ENCODE data around the gene ERG.

The ERG gene

GRCh38 chr21:38520511-38520910 is 22.2 kb upstream of the ERG start:
- Histone ChIP-seq H3K27me3 (ENCODE audit: control insufficient read depth in 1 of 2, insufficient read depth in 2 of 2, low read length in 2 of 2) (no peaks in the 10 kb centered on the region), H3K27ac (ENCODE audit: low read depth, low read length) (no peak overlapping the region), H3K36me3 (ENCODE audit: insufficient read depth, low read length) (no peaks in the 10 kb centered on the region), H3K4me3 (ENCODE audit: low read depth in 1 of 2, low read length in 2 of 2) (no peak overlapping the region), H3K9ac (ENCODE audit: low read length) (no peak overlapping the region), H3K4me1 (ENCODE audit: insufficient read depth, low read length) (no peaks in the 10 kb centered on the region), H3K9me3 (ENCODE audit: low read length) (no peaks in the 10 kb centered on the region)

- no peaks in the 10 kb centered on the region for H3K27me3 ChIP-seq (ENCODE audit: control insufficient read depth in 1 of 2, insufficient read depth in 2 of 2, low read length in 2 of 2)
- H3K9ac ChIP-seq (ENCODE audit: low read length): no peak overlapping the region
- H3K9me3 ChIP-seq (ENCODE audit: low read length): no peaks in the 10 kb centered on the region
- H3K36me3 ChIP-seq (ENCODE audit: insufficient read depth, low read length): no peaks in the 10 kb centered on the region
- no peaks in the 10 kb centered on the region for H3K4me1 ChIP-seq (ENCODE audit: insufficient read depth, low read length)
- H3K27ac ChIP-seq (ENCODE audit: low read depth, low read length): no peak overlapping the region
- no peak overlapping the region for H3K4me3 ChIP-seq (ENCODE audit: low read depth in 1 of 2, low read length in 2 of 2)
Measured at GRCh38 chr21:38511662-38512243, 13.5 kb upstream of the ERG start.

- Histone ChIP-seq H3K9ac (ENCODE audit: low read length) (no peak overlapping the region), H3K36me3 (ENCODE audit: insufficient read depth, low read length) (no peaks in the 10 kb centered on the region)
Measured at GRCh38 chr21:38511198-38511597, 12.9 kb upstream of the ERG start.

DNA sequence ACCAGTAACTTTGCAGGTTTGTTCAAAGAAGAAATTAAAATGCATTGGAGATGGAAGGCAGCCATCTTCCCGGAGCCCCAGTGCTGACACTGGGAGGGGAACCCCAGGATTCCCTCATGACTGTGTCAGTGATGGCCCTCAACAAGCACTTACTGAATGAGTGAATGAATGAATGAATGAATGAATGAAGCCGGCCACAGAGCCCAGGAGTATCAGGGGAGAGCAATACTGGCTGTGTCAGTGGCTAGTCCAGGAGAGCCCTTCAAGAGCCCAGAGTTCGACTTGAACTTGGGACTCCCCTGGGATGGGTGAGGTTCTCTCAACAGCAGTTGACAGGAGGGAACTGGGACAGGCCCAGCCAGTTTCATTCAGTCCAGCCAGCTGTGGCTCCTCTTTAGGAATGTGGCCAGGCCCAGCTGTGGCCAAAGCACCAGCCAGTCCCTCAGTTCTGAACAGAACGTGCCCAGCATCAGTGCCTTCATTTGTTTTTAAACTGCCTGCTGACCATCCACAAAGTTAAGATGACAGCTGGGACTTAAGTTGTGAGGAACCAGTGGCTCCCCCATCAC is 9.2 kb upstream of the ERG start:
- Histone ChIP-seq H3K4me3 (ENCODE audit: low read depth in 1 of 2, low read length in 2 of 2) (no peak overlapping the region), H3K36me3 (ENCODE audit: insufficient read depth, low read length) (no peaks in the 10 kb centered on the region), H3K9ac (ENCODE audit: low read length) (no peak overlapping the region), H3K4me1 (ENCODE audit: insufficient read depth, low read length) (no peaks in the 10 kb centered on the region), H3K9me3 (ENCODE audit: low read length) (no peaks in the 10 kb centered on the region), H3K27me3 (ENCODE audit: control insufficient read depth in 1 of 2, insufficient read depth in 2 of 2, low read length in 2 of 2) (no peaks in the 10 kb centered on the region), H3K27ac (ENCODE audit: low read depth, low read length) (no peak overlapping the region)

More at GRCh38 chr21:38511198-38511597, 12.9 kb upstream of the ERG start:
- H3K4me3 ChIP-seq (ENCODE audit: low read depth in 1 of 2, low read length in 2 of 2): no peak overlapping the region
- no peaks in the 10 kb centered on the region for H3K27me3 ChIP-seq (ENCODE audit: control insufficient read depth in 1 of 2, insufficient read depth in 2 of 2, low read length in 2 of 2)
- no peak overlapping the region for H3K27ac ChIP-seq (ENCODE audit: low read depth, low read length)
- H3K4me1 ChIP-seq (ENCODE audit: insufficient read depth, low read length): no peaks in the 10 kb centered on the region
- no peaks in the 10 kb centered on the region for H3K9me3 ChIP-seq (ENCODE audit: low read length)

DNA sequence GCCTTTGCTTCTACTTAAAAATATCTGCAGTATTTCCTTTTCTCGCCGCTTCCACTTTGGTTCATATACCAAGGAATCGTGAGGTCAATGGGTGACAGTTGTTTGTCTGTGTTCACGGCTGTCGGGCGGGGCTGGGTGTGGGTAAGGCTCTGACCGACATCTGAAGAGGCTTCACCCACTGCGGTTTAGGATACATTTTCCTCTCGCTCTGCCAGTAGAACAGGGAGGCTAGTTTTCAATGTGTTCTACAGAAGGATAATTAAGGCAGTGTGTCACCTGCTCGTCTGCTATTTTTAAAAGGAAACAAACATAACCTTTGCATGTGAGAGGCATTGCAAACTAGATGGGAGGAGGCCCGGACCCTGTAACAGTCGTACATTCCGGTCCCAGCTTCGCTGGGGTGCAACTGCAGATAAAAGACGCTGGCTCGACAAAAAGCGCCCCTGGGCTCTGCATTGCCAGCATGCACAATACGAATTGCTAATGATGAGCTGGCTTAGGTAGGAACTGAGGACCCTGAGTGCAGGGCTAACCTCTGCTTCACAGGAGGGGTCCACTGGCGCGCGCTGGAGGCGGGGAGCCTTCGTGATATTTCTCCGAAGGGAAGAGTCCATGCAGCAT is 8.5 kb upstream of the ERG start:
- no peak overlapping the region for H3K27ac ChIP-seq (ENCODE audit: low read depth, low read length)
- H3K4me1 ChIP-seq (ENCODE audit: insufficient read depth, low read length): no peaks in the 10 kb centered on the region
- no peak overlapping the region for H3K9ac ChIP-seq (ENCODE audit: low read length)
- no peaks in the 10 kb centered on the region for H3K27me3 ChIP-seq (ENCODE audit: control insufficient read depth in 1 of 2, insufficient read depth in 2 of 2, low read length in 2 of 2)
- H3K4me3 ChIP-seq (ENCODE audit: low read depth in 1 of 2, low read length in 2 of 2): no peak overlapping the region
- H3K36me3 ChIP-seq (ENCODE audit: insufficient read depth, low read length): no peaks in the 10 kb centered on the region
- no peaks in the 10 kb centered on the region for H3K9me3 ChIP-seq (ENCODE audit: low read length)

- no peaks in the 10 kb centered on the region for H3K4me1 ChIP-seq (ENCODE audit: insufficient read depth, low read length)
- H3K36me3 ChIP-seq (ENCODE audit: insufficient read depth, low read length): no peaks in the 10 kb centered on the region
- H3K4me3 ChIP-seq (ENCODE audit: low read depth in 1 of 2, low read length in 2 of 2): no peak overlapping the region
- no peaks in the 10 kb centered on the region for H3K27me3 ChIP-seq (ENCODE audit: control insufficient read depth in 1 of 2, insufficient read depth in 2 of 2, low read length in 2 of 2)
- H3K27ac ChIP-seq (ENCODE audit: low read depth, low read length): no peak overlapping the region
- H3K9ac ChIP-seq (ENCODE audit: low read length): no peak overlapping the region
- no peaks in the 10 kb centered on the region for H3K9me3 ChIP-seq (ENCODE audit: low read length)
Measured at GRCh38 chr21:38505654-38506523, 7.6 kb upstream of the ERG start.

DNA sequence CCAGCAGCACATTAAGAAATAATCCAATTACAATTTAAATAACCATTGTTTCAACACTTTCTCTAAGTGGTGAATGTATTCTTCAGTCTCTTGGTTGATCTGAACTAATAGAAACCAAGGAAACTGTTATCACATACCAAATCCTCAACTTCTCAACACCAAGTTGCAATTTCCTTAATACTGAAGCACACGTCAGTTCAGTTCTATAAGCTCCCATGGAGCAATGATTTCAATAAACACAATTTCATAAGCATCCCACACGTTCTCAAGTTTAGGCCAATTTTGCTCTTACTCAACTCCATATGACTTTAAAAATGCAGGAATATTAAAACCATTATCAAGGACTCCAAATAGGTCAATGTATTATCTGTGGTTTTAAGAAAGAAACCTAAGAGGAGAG is 5.8 kb upstream of the ERG start:
- H3K4me3 ChIP-seq (ENCODE audit: low read depth in 1 of 2, low read length in 2 of 2): no peak overlapping the region
- no peak overlapping the region for H3K27ac ChIP-seq (ENCODE audit: low read depth, low read length)
- no peak overlapping the region for H3K9ac ChIP-seq (ENCODE audit: low read length)
- H3K36me3 ChIP-seq (ENCODE audit: insufficient read depth, low read length): no peaks in the 10 kb centered on the region
- no peaks in the 10 kb centered on the region for H3K4me1 ChIP-seq (ENCODE audit: insufficient read depth, low read length)
- no peaks in the 10 kb centered on the region for H3K9me3 ChIP-seq (ENCODE audit: low read length)
- no peaks in the 10 kb centered on the region for H3K27me3 ChIP-seq (ENCODE audit: control insufficient read depth in 1 of 2, insufficient read depth in 2 of 2, low read length in 2 of 2)

DNA sequence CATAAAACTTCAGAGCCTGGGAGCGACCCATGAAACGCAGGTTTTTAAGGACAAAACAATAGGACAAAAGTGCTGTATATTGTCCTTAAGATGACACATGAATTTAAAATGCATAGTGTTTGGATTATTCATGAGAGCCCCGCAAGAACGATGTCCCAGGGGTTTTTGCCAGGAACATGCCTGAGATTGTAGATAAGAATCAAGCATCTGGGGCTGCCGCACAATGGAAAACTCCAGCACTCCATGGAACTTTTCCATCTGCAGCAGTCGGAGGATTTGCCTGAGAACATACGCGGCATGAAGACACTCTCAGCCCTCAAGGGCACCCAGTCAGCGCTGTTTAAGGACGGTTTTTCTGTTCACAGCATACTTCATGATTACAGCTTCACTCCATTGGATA is 5.3 kb upstream of the ERG start:
- Histone ChIP-seq H3K4me1 (ENCODE audit: insufficient read depth, low read length) (no peaks in the 10 kb centered on the region), H3K27ac (ENCODE audit: low read depth, low read length) (no peak overlapping the region), H3K36me3 (ENCODE audit: insufficient read depth, low read length) (no peaks in the 10 kb centered on the region), H3K9ac (ENCODE audit: low read length) (no peak overlapping the region), H3K27me3 (ENCODE audit: control insufficient read depth in 1 of 2, insufficient read depth in 2 of 2, low read length in 2 of 2) (no peaks in the 10 kb centered on the region), H3K9me3 (ENCODE audit: low read length) (no peaks in the 10 kb centered on the region), H3K4me3 (ENCODE audit: low read depth in 1 of 2, low read length in 2 of 2) (no peak overlapping the region)

DNA sequence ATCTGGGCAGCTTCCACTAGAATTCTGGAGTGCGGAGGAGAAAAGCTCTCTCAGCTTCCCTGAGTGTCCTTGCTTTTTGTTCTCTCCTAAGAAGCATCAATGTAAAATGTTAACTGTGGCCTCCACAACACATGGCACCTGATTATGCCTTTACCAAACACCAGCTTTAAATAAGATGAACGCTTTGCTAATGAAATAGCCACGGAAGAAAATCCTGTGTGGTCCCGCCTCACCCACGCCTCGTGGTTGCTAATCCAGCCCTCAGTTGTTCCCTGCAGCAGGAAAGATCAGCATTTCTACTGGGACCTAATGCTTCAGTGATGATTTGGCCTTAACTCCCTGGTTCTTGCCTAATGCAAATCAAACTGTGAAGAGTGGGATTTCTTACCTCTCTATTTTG is 1.8 kb upstream of the ERG start:
- Histone ChIP-seq H3K27me3 (ENCODE audit: control insufficient read depth in 1 of 2, insufficient read depth in 2 of 2, low read length in 2 of 2) (no peaks in the 10 kb centered on the region), H3K36me3 (ENCODE audit: insufficient read depth, low read length) (no peaks in the 10 kb centered on the region), H3K9ac (ENCODE audit: low read length) (no peak overlapping the region), H3K4me3 (ENCODE audit: low read depth in 1 of 2, low read length in 2 of 2) (no peak overlapping the region), H3K9me3 (ENCODE audit: low read length) (no peaks in the 10 kb centered on the region), H3K4me1 (ENCODE audit: insufficient read depth, low read length) (no peaks in the 10 kb centered on the region), H3K27ac (ENCODE audit: low read depth, low read length) (no peak overlapping the region)

- Histone ChIP-seq H3K4me3 (ENCODE audit: low read depth in 1 of 2, low read length in 2 of 2) (no peak overlapping the region), H3K4me1 (ENCODE audit: insufficient read depth, low read length) (no peaks in the 10 kb centered on the region), H3K27ac (ENCODE audit: low read depth, low read length) (no peak overlapping the region), H3K27me3 (ENCODE audit: control insufficient read depth in 1 of 2, insufficient read depth in 2 of 2, low read length in 2 of 2) (no peaks in the 10 kb centered on the region), H3K9me3 (ENCODE audit: low read length) (no peaks in the 10 kb centered on the region), H3K36me3 (ENCODE audit: insufficient read depth, low read length) (no peaks in the 10 kb centered on the region), H3K9ac (ENCODE audit: low read length) (no peak overlapping the region)
Measured at GRCh38 chr21:38499296-38499695, 1.0 kb upstream of the ERG start.

GRCh38 chr21:38496224-38496623 is 2.1 kb downstream of the ERG start:
- no peaks in the 10 kb centered on the region for H3K9me3 ChIP-seq (ENCODE audit: low read length)
- no peaks in the 10 kb centered on the region for H3K36me3 ChIP-seq (ENCODE audit: insufficient read depth, low read length)
- no peak overlapping the region for H3K4me3 ChIP-seq (ENCODE audit: low read depth in 1 of 2, low read length in 2 of 2)
- H3K9ac ChIP-seq (ENCODE audit: low read length): no peak overlapping the region
- H3K4me1 ChIP-seq (ENCODE audit: insufficient read depth, low read length): no peaks in the 10 kb centered on the region
- H3K27ac ChIP-seq (ENCODE audit: low read depth, low read length): no peak overlapping the region
- no peaks in the 10 kb centered on the region for H3K27me3 ChIP-seq (ENCODE audit: control insufficient read depth in 1 of 2, insufficient read depth in 2 of 2, low read length in 2 of 2)
